GM19324 (cell line): Measurements from ENCODE around the gene GUSB.
"Not testable (repeated sequence)": the region's sequence is repeated elsewhere in the genome, so short reads cannot be mapped to it uniquely, and the experiment has no call there.

ENCODE experiments used
- ATAC-seq: cut with Tn5 transposase; IDR thresholded peaks from one replicate; pipeline ENCODE4 v1.9.1; 2021; ENCODE audit warnings: mild to moderate bottlenecking, moderate library complexity; ENCODE audit not compliant: unreplicated experiment, low FRiP score

GUSB gene

DNA sequence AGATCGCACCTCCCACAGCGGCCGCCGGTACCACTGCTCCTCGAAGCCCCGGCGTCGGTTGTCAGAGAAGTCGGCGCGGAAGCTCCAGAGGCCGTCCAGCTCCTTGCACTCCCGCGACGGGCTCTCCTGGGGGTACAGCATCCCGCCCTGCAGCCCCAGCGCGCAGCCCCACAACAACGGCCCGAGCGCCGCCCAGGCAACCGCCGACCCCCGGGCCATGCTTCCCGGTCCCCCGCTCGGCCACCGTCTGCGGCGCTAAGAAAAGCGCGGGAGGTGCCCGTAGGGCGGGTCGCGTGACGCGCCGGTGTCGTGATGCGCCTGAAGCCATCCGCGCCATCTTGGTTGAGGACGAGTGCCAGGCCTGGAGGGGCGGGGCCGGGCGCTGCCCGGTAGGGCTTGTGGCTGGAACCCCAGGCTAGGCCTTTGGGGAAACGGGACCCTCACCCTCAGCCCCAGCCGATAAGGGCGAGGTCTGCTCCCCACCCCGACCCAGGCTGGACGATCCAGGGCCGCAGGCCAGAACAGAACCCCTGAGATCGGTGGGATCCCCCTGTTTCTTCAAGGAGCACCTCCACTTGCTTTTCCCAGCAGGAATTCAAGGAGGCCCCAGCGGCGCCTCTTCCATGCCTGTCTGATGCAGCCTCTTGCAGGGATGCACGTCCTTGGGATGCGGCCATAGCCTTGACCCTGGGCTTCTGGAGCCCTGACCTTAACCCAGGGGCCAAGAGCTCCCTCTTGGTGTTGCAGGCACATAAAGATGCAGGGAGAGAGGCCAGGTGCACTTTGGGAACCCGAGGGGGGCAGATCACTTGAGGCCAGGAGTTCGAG is at the start of gene GUSB:
TSS of gene GUSB (minus strand) at position 249 of the 828 bp plus-strand sequence. CDS start at position 219, 30 bp downstream.
- ATAC-seq: peak; percentile 90

DNA sequence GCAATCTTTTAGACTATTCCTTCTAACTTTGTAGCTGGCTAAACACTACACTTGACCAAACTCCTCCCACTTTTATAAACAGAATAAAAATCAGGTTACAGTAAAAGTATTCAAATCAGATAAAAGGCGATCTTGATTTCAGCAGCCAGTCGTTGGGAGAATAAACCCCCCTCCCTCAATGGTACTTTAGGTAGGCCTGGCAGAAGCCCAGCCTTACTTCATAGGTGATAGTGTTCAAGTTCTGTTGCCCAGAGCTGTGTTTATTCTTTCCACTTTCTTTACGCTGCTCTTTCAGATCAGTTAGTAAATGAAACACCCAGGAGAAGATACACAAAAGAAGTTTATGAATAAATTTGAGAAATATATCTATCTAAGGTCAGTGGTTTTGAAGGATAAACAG is 46.3 kb upstream of the GUSB start:
- ATAC-seq: not testable (repeated sequence)

DNA sequence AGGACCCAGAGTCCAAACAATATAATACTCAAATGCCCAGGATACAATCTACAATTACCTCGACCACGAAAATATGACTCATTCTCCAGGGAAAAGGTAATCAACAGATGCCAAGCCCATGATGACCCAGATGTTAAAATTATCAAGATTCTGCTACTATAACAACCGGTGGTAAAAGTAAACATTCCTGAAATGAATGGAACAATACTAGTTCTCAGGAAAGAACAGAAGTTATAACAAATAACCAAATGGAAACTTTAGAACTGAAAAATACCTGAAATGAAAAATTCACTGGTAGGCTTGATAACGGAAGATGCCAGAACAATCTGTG is 34.1 kb upstream of the GUSB start:
- no peak for ATAC-seq

DNA sequence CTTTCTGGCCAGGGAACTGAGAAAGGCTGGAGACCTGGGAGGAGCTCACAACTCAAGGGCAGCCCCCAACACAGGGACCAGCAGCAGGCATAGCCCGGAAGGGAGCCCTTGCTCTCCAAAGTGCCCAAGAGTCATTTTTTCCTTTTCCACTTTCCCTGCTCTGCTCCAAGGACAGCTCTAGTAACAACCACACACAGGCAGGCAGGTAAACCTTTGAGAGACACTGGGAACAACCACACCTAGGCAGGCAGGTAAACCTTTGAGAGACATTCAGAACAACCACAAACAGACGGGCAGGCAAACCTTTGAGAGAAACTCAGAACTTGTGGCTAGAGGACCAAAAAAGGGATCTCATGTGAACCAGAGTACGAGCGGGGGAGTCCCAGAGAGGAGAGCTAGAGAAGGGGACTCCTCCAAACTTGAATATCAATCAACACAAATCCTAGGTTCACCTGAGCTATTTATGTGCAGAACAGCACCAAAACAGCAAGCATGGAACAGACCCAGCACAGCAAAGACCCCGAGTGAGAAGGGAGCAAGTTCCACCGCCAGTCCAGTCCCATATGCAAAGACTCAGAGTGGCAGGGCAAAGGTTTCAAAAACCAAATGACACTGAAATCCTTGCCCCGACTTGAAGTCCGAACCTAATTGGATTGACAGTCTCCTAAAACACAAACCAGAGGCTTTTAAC is 33.6 kb upstream of the GUSB start:
- no peak for ATAC-seq

DNA sequence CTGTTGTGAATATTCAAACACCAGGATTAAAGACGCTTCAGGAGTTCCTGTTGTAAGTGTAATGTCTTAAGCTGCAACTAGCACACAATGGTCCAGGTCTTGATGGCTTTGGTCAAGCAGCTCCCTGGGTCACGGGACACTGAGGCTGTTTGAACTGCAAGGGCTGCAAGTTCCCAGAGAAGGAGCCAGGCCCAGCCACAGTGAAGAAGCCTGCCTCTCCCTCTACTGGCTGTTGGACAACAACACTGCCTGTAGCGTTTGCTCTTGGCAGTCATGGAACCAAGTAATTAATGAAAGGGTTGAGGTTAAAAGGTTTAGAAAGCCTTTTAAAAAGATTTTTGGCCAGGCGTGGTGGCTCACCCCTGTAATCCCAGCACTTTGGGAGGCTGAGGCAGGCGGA is 31.9 kb upstream of the GUSB start:
- no peak for ATAC-seq

DNA sequence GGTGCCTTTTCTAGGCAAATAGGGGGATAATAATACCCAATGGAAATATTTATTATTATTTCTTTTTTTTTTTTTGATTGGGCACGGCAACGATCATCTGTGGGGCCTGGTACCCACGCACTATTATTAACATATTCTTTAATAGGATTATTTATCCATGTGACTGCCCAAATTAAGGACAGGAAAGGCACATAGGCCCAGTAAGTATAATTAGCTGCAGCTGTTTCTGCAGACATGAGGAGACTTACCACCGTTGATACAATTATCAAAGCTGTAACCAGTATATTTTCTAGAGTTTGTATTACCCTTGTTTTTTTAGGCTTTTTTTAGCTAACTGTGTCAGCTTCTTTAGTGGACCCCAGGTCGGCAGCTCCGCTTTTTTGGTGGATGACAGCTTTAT is 25.2 kb upstream of the GUSB start:
- no peak for ATAC-seq

DNA sequence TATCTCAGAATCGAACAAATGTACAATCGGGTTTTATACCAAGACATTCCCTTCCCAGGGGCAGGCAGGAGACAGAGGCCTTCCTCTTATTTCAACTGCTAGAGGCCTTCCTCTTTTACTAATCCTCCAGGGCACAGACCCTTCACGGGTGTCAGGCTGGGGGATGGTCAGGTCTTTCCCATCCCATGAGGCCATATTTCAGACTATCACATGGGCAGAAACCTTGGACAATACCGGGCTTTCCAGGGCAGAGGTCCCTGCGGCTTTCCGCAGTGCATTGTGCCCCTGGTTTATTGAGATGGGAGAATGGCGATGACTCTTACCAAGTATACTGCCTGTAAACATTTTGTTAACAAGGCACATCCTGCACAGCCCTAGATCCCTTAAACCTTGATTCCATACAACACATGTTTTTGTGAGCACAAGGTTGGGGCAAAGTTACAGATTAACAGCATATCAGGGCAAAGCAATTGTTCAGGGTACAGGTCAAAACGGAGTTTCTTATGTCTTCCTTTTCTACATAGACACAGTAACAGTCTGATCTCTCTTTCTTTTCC is 23.2 kb upstream of the GUSB start:
- ATAC-seq: not testable (repeated sequence)

DNA sequence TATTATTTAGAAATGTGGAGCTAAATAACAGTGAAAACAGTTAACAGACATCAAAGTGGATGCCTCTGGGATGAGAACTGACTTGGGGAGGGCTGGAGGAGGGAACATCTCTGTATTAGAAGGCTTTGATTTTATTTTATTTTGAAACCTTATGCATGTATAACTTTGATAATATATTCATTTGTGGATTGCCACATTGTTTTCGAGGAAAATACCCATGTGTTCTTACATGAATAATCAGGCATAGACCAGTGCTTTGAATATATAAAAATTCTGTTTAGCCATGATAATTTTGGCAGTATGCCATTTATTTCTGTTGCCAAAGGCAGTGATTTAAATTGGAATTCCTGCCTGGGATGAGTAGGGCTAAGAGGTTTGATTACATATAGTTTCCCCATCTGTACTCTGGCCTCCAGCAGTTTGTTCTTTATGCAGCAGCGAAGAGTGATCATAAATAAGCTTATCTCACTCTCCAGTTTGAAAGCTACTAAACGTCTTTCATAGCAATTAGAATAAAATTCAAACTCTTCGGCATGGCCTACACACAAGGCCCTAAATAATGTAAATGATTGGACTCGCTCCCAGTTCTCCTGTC is 18.9 kb upstream of the GUSB start:
- not testable (repeated sequence) for ATAC-seq

DNA sequence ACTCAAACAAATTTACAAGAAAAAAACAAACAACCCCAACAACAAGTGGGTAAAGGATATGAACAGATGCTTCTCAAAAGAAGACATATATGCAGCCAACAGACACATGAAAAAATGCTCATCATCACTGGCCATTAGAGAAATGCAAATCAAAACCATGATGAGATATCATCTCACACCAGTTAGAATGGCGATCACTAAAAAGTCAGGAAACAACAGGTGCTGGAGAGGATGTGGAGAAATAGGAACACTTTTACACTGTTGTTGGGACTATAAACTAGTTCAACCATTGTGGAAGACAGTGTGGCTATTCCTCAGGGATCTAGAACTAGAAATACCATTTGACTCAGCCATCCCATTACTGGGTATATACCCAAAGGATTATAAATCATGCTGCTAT is 13.0 kb upstream of the GUSB start:
- ATAC-seq: not testable (repeated sequence)

DNA sequence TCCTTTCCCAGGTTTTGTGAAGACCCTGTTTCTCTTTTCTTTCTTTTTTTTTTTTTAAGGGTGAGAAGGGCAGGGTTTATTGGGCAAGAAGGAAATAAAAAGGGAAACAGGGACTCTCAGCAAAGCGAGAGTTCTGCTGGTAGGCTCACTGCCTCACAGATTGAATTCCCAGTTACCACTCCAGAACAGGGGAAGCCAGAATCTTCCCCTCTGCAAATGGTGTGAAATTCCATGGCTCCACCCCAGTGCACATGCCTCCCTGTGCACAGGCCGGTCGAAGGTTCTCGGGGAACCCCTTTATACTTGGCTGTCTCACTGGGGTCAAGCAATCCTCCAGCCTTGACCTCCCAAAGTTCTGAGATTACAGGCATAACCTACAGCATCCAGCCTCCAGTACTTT is 10.5 kb upstream of the GUSB start:
- ATAC-seq: no peak

DNA sequence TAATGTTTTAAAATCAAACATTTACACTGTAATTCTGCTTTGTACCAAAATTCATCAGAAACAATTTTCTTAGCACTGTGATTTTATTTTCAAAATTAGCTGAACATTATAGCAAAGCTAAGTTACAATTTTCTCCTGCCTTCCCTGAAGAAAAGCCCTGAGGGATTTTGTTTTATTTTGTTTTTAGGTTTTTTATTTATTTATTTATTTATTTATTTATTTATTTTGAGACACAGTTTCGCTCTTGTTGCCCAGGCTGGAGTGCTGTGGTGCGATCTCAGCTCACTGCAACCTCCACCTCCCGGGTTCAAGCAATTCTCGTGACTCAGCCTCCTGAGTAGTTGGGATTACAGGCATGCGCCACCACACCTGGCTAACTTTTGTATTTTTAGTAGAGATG is 9.8 kb upstream of the GUSB start:
- ATAC-seq: not testable (repeated sequence)

DNA sequence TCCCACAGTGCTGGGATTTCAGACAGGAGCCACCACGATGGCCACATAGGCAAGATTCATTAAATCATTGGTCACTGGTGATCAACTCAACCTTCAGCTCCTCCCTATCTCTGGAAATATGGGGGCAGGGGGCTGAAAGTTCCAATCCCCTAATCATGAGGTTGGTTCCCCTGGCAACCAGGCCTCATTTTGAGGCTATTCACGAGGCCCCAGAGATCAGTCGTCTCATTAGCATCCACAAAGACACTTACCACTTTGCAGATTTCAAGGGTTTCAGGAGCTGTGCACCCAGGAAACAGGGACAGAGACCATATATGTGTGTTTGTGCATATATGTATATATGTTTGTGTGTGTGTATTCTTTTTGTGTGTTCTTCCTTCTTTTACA is 7.7 kb upstream of the GUSB start:
- no peak for ATAC-seq

DNA sequence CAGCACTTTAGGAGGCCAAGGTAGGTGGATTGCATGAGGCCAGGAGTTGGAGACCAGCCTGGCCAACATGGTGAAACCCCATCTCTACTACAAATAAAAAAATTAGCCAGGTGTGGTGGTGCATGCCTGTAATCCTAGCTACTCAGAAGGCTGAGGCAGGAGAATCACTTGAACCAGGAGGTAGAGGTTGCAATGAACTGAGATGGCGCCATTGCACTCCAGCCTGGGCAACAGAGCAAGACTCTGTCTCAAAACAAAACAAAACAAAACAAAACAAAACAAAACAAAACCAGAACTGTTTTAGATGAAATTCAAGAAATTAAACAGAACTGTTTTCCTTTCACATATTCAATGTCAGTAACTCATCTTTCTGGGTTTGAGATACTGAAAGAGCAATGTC is 6.5 kb upstream of the GUSB start:
- ATAC-seq: not testable (repeated sequence)

DNA sequence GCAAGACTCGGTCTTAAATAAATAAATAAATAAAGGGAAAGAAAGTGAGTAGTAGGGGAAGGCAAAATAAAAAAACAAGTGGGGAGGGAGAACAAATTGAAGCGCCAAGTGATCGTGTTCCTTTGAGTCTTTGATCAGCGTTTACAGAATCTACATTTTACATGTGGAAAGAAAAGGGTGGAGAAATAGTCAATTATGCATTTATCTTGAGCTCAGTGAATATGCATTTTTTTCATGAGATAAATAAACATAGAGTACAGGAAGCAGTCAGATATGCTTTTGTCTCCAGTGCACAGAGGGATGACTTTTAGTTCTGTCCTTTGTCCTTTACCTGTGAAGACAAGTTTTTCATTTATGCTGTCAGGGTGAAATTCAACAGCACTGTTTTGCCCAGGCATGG is 6.1 kb upstream of the GUSB start:
- no peak for ATAC-seq

DNA sequence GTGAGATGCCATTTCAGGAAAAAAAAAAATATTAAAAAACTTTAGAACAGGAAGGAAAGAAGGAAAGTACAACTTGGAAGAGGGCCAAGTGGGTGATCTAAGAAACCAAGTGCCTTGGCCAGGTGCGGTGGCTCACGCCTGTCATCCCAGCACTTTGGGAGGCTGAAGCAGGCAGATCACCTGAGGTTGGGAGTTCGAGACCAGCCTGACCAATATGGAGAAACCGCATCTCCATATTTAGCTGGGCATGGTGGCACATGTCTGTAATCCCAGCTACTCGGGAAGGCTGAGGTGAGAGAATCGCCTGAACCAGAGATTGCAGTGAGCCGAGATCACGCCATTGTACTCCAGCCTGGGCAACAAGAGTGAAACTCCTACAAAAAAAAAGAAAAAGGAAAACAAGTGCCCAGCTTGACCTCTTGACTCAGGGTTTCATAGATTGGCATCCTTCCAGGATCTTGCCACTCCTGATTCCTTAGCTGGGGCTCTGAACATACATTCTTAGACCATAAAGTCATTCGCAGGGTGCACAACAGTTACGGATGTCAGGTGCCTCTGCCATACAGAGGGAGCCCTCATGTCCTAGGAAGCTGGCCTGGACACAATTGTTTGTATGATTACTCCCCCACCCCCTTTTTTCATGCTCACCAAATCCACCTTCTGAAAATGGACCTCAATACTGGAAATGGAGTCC is 2.1 kb upstream of the GUSB start:
- ATAC-seq: no peak

DNA sequence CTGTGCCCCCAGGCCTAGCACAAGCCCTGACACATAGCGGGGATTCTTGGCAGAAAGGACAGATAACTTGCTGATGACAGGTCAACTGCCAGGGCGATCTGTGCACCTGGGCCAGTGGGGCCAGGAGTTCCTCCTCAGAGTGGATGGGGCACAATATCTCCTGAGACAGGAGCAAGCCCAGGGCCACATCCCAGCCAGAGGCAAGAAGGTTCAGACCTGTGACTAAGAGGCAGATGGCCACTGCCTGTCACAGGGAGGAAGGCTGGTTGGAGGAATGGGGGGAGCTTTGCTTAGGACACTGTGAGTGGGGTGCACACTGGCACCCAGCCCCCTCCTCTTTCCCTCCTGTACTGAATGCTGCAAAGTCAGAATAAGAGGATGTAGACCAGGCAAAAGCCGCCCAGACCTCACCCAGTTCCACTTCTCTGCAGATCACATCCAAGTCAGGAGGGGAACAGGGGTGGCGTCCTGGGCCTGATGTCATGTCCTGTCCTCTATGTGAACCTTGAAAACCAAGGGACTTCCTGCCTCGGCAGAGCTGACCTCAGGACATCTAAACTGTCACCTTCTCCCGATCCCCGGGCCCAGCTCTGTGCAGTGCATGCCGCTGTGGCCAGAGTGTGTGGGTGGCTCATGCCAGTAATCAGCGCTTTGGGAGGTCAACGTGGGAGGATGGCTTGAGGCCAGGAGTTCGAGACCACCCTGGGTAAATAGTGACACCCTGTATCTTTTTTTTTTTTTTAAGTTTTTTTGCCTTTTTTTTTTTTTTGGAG is 1.3 kb downstream of the GUSB start:
- peak; percentile 55 for ATAC-seq

DNA sequence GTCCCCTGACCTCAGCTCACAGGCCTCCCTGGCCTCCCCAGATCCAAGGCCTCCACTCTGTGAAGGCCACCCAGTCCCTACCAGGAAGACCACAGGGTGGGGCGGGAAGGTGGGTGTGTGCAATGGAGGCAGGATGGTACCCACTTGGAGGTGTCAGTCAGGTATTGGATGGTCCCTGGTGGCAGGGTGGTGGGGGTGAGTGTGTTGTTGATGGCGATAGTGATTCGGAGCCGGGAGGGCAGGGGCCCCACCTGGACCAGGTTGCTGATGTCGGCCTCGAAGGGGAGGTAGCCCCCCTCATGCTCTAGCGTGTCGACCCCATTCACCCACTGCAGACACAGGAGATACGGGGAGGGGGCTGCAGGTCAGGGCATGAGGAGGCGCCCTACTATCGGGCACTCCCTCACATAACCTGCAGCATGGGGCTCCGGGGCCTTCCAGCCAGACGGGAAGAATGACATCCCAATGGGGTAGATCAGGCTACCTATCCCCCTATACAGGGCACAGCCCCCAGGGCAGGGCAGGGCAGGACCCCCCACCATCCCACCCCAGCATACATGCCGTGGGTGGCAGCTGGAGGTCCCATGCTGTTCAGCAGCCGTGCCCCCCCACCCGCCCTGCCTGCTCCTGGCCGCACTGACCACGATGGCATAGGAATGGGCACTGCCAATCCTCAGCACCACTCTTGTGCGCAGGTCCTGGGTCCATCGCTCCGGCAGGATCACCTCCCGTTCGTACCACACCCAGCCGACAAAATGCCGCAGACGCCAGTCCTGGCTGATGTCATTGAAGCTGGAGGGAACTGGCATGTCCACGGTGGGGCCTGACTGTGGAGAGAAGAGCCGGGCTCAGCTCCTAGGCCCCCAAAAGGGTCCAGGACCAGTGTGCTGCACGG is 2.2 kb downstream of the GUSB start:
- no peak for ATAC-seq

DNA sequence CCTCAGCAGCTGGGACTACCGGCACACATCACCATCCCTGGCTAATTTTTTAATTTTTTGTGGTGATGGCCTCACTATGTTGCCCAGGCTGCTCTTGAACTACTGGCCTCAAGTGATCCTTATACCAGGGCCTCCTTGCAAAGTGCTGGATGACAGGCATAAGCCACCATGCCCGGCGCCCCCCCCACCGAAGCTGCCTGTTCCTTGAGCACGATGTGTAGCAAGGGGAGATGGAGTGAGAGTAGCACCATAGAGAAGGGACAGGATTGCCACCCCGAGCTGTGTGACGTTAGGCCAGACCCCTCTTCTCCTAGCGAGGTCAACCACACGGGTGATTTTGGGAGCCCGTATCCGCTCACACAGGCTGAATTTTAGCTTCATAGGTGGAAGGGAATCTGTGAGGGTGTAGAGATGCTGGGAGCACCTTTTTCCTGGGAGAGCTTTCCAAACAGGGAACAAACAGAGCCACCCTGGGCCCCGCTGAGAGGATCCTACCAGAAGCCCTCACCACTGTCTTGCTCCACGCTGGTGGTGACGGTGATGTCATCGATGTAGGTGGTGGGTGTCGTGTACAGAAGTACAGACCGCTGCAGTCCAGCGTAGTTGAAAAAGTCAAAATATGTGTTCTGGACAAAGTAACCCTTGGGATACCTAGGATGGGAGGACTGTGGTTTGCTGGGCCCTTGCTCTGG is 3.0 kb downstream of the GUSB start:
- ATAC-seq: no peak
